GM21737 (cell line): ENCODE results near the gene PSME1.
A peak's percentile ranks its signal among the peaks of the same experiment; 100 is the strongest.
"Not testable (repeated sequence)": the region's sequence is repeated elsewhere in the genome, so short reads cannot be mapped to it uniquely, and the experiment has no call there.

Experiments
- ATAC-seq: cut with Tn5 transposase; IDR thresholded peaks from one replicate; pipeline ENCODE4 v1.9.1; 2021; ENCODE audit warnings: mild to moderate bottlenecking, moderate library complexity; ENCODE audit not compliant: unreplicated experiment

The PSME1 gene

GRCh38 chr14:24103451-24103850 is 32.5 kb upstream of the PSME1 start:
- no peak for ATAC-seq

GRCh38 chr14:24105609-24106239 is 30.3 kb upstream of the PSME1 start:
- not testable (repeated sequence) for ATAC-seq

GRCh38 chr14:24106672-24107271 is 29.2 kb upstream of the PSME1 start:
- no peak for ATAC-seq

GRCh38 chr14:24108336-24108874 is 27.6 kb upstream of the PSME1 start:
- no peak for ATAC-seq

GRCh38 chr14:24110060-24110459 is 25.9 kb upstream of the PSME1 start:
- no peak for ATAC-seq

- ATAC-seq: no peak
Measured at GRCh38 chr14:24110523-24110922, 25.5 kb upstream of the PSME1 start.

GRCh38 chr14:24113379-24113800 is 22.6 kb upstream of the PSME1 start:
- no peak for ATAC-seq

GRCh38 chr14:24113801-24114531 is 22.0 kb upstream of the PSME1 start:
- peak; percentile 27 for ATAC-seq

GRCh38 chr14:24114532-24115421 is 21.2 kb upstream of the PSME1 start, which contains the start of the genes DCAF11 and NRL:
Gene DCAF11, plus strand, starts transcription at chr14:24114777. Its CDS starts 818 bp downstream, at chr14:24115595.
Gene NRL, minus strand, starts transcription at chr14:24114949. Its CDS starts 32,101 bp downstream, at chr14:24082848.
- ATAC-seq: peak; percentile 78

GRCh38 chr14:24115422-24116127 is 20.4 kb upstream of the PSME1 start:
- ATAC-seq: no peak

- ATAC-seq: no peak
Measured at GRCh38 chr14:24116128-24116814, 19.7 kb upstream of the PSME1 start.

- ATAC-seq: no peak
Measured at GRCh38 chr14:24117179-24117578, 18.8 kb upstream of the PSME1 start.

- ATAC-seq: no peak
Measured at GRCh38 chr14:24119691-24120090, 16.3 kb upstream of the PSME1 start.

GRCh38 chr14:24121210-24121609 is 14.8 kb upstream of the PSME1 start:
- no peak for ATAC-seq

- ATAC-seq: no peak
Measured at GRCh38 chr14:24122416-24122815, 13.6 kb upstream of the PSME1 start.

- no peak for ATAC-seq
Measured at GRCh38 chr14:24122898-24123297, 13.1 kb upstream of the PSME1 start.

GRCh38 chr14:24123424-24124417 is 12.3 kb upstream of the PSME1 start:
- no peak for ATAC-seq

- ATAC-seq: no peak
Measured at GRCh38 chr14:24126939-24127338, 9.1 kb upstream of the PSME1 start.
